Measurements from ENCODE around the gene CLIP2. TPM values are rescaled to one million over a fixed set of nuclear protein-coding genes. Genes with fewer than 3 reads are reported as not detected.

CLIP2 gene
- polyA plus RNA-seq, 3 donors from 2014 or later, result 0.51 to 1.6 TPM; not detected in 1

DNA sequence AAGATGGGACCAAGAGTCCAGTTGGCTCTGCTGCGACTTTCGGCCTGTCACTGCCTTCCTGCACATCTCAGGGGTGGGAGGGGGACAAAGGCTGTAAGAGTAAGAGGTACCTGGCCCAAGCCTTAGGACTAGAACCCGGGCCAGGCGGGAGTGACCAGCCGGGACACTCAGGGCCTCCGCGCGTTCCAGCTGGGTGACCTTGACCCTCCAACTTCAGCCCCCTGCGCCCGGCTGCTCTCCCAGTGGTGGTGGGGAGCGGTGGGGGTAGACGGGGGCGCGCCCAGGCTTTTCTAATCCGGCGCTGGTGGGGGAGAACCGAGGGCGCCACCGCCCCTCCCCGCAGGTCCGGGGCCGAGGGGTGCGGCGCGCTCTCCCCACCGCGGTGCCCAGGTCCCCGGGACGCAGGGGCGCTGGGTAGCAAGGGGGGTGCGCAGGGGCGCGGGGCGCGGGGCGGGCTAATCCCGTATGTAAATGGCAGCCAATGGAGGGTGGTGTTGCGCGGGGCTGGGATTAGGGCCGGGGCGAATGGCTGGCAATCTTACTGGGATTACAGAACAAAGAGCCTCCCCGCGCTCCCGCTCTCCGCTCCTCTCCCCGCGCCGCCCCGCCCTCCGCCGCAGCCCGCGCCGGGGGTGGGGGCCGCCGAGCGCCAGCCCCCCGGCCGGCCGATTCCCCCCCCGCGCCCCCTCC lies 164.3 kb downstream of the CLIP2 start, which contains the start of gene GTF2IRD1:
TSS of gene GTF2IRD1 (plus strand) at position 585 of the 690 bp plus-strand sequence. CDS start 54,175 bp downstream, outside the sequence.
- no peak within 1 kb of the TSS for H3K27ac Mint-ChIP-seq
- peaks cover 1 to 15% (median 2%) of the 10 kb centered on the region in 3 donors for H3K27me3 Mint-ChIP-seq (ENCODE audit: low read depth in 3 of 3)
- DNase-seq, result no peak
- peak within 1 kb of the TSS in 4 of 5 donors; percentile 33 to 57 (median 45) for H3K4me3 Mint-ChIP-seq
- no peaks in the 10 kb centered on the region for H3K36me3 Mint-ChIP-seq
- no peaks in the 10 kb centered on the region for H3K9me3 Mint-ChIP-seq
- H3K4me1 Mint-ChIP-seq, result peaks cover 7 to 9% of the 10 kb centered on the region in 2 donors

DNA sequence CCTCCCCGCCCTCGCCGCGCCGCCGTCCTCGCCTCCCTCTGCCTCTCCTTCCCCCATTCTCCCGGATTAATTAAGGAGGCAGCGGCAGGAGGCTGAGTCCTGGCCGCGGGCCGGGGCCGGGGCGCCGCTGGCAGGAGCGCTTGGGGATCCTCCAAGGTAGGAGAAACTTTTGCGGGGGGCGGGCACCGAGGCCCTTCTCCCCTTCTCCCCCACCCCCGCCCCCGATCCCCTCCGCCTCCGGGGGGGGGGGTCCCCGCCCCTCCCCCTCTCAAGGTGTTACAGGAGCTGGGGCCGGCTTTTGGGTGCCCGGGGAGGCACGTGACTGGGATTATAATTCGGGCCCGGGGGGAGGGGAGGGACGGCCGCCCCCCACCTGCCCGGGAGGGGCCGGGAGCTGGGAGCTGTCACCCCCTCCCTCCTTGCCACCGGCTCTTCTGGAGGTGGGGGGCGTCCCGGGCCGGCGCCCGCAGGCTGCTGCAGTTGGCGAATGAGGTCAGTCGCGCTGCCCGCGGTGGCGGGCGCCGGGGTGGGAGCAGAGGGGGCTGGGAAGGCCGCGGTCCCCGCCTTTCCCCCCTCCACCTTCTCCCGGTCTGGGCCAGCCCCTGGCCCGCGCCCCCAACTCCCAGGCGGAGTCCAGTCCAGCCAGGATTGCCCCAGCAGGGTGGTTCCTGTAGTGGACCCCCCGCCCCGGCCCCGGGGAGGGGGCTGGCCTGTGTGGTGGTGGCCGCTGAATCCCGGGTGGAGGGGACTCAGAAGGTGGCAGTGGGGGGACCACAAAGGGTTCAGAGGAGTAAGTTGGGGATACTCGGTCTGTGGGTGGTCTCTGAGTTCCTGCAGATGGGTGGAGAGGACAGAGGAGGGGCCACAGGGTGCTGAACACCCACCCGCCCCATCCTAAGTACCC lies 165.1 kb downstream of the CLIP2 start:
- no peak for DNase-seq
- H3K9me3 Mint-ChIP-seq, result no peaks in the 10 kb centered on the region
- no peak overlapping the region for H3K27ac Mint-ChIP-seq
- peaks cover 1 to 15% (median 6%) of the 10 kb centered on the region in 3 donors for H3K27me3 Mint-ChIP-seq (ENCODE audit: low read depth in 3 of 3)
- H3K4me1 Mint-ChIP-seq, result peaks cover 7 to 9% of the 10 kb centered on the region in 2 donors
- H3K36me3 Mint-ChIP-seq, result no peaks in the 10 kb centered on the region
- no peak overlapping the region for H3K4me3 Mint-ChIP-seq

GRCh38 chr7:74454925-74455288 lies 165.7 kb downstream of the CLIP2 start:
- no peak for DNase-seq
- Mint-ChIP-seq H3K27me3 (ENCODE audit: low read depth in 3 of 3) (peaks cover 1 to 15% (median 9%) of the 10 kb centered on the region in 3 donors), H3K9me3 (no peaks in the 10 kb centered on the region), H3K27ac (no peak overlapping the region), H3K4me1 (peaks cover 7 to 9% of the 10 kb centered on the region in 2 donors), H3K36me3 (no peaks in the 10 kb centered on the region), H3K4me3 (no peak overlapping the region)

DNA sequence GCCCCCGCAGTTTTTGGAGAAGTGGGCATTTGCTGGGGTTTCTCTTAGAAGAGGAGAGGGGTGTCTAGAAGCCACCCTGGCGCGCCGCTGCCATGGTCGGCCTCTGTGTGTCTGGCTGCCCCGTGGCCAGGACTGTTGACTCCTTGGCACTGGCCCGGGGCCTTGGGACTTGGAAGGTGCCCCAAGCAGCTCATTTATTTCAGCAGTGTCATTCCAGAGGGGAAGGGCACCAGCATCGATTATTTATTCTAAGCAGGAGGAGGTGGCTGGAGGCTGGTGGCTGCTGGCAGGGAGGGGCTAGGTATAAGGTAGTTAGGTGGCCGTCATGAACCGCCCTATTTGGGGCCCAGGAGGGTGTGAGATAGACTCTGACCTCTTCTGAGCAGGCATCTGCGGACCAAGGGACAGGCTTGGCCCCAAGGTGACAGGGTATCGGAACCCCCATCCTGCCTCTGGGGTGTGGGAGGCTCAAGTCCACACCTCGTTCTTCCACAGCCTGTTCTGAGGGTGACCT lies 166.1 kb downstream of the CLIP2 start:
- H3K9me3 Mint-ChIP-seq, result no peaks in the 10 kb centered on the region

More for the DNA sequence above, 166.1 kb downstream of the CLIP2 start:
- Mint-ChIP-seq H3K36me3 (no peaks in the 10 kb centered on the region), H3K27me3 (ENCODE audit: low read depth in 3 of 3) (peaks cover 1 to 15% (median 9%) of the 10 kb centered on the region in 3 donors), H3K4me1 (peaks cover 7 to 9% of the 10 kb centered on the region in 2 donors), H3K4me3 (peak overlapping the region in 2 of 5 donors; percentile 21 to 33), H3K27ac (no peak overlapping the region)
- no peak for DNase-seq

Other genes starting within 250 kb of the CLIP2 start
- gene LIMK1, start 205.6 kb upstream of the CLIP2 start, polyA plus RNA-seq, result 10 to 100 TPM in 2 of 3 donors, 1 to 10 TPM in 1; 8.2 to 38.1 (median 18.8) TPM
- gene EIF4H, start 115.1 kb upstream of the CLIP2 start, polyA plus RNA-seq, result 100 to 1,000 TPM; 177 to 278 (median 246) TPM
- 100 to 1,000 TPM; 231 to 266 (median 256) TPM for gene LAT2, start 79.4 kb upstream of the CLIP2 start, polyA plus RNA-seq
- gene RFC2, start 35.0 kb upstream of the CLIP2 start, polyA plus RNA-seq, result 10 to 100 TPM; 48.1 to 79.5 (median 63.0) TPM
- gene GTF2IRD1, start 164.5 kb downstream of the CLIP2 start, polyA plus RNA-seq, result not detected